HG02981 (cell line): ENCODE measurements around the gene FGD5.

Experiments used
- ATAC-seq: cut with Tn5 transposase; IDR thresholded peaks from one replicate; pipeline ENCODE4 v1.9.1; 2021; ENCODE audit warnings: mild to moderate bottlenecking, moderate library complexity; ENCODE audit not compliant: unreplicated experiment

The FGD5 gene

GRCh38 chr3:14872706-14873105, 53.9 kb downstream of the FGD5 start:
- ATAC-seq = no peak

- ATAC-seq = no peak
These were observed 56.0 kb downstream of the FGD5 start for GRCh38 chr3:14874784-14875183.

- ATAC-seq = no peak
These were observed 56.8 kb downstream of the FGD5 start for GRCh38 chr3:14875411-14876175.

GRCh38 chr3:14876921-14877333, 58.2 kb downstream of the FGD5 start:
- ATAC-seq = no peak

GRCh38 chr3:14877469-14877868, 58.7 kb downstream of the FGD5 start:
- no peak for ATAC-seq

- no peak for ATAC-seq
These were observed 60.6 kb downstream of the FGD5 start for GRCh38 chr3:14879211-14879874.

- ATAC-seq = no peak
These were observed 61.8 kb downstream of the FGD5 start for GRCh38 chr3:14880447-14881106.

GRCh38 chr3:14883226-14883625, 64.5 kb downstream of the FGD5 start:
- ATAC-seq = no peak

- no peak for ATAC-seq
These were observed 65.9 kb downstream of the FGD5 start for GRCh38 chr3:14884665-14885064.

GRCh38 chr3:14885307-14885706, 66.5 kb downstream of the FGD5 start:
- no peak for ATAC-seq

GRCh38 chr3:14886101-14886500, 67.3 kb downstream of the FGD5 start:
- ATAC-seq = no peak

GRCh38 chr3:14889205-14889604, 70.4 kb downstream of the FGD5 start:
- ATAC-seq = no peak

GRCh38 chr3:14889943-14890342, 71.2 kb downstream of the FGD5 start:
- ATAC-seq = no peak

GRCh38 chr3:14890476-14890875, 71.7 kb downstream of the FGD5 start:
- no peak for ATAC-seq

- no peak for ATAC-seq
These were observed 72.7 kb downstream of the FGD5 start for GRCh38 chr3:14891135-14892132.

- ATAC-seq = no peak
These were observed 73.5 kb downstream of the FGD5 start for GRCh38 chr3:14892226-14892625.

- no peak for ATAC-seq
These were observed 75.3 kb downstream of the FGD5 start for GRCh38 chr3:14894085-14894484.

- no peak for ATAC-seq
These were observed 78.5 kb downstream of the FGD5 start for GRCh38 chr3:14897266-14897665.

GRCh38 chr3:14898929-14899328, 80.2 kb downstream of the FGD5 start:
- ATAC-seq = no peak

- ATAC-seq = no peak
These were observed 81.3 kb downstream of the FGD5 start for GRCh38 chr3:14899993-14900618.
